ENCODE measurements around the gene GJC1.

The GJC1 gene

DNA sequence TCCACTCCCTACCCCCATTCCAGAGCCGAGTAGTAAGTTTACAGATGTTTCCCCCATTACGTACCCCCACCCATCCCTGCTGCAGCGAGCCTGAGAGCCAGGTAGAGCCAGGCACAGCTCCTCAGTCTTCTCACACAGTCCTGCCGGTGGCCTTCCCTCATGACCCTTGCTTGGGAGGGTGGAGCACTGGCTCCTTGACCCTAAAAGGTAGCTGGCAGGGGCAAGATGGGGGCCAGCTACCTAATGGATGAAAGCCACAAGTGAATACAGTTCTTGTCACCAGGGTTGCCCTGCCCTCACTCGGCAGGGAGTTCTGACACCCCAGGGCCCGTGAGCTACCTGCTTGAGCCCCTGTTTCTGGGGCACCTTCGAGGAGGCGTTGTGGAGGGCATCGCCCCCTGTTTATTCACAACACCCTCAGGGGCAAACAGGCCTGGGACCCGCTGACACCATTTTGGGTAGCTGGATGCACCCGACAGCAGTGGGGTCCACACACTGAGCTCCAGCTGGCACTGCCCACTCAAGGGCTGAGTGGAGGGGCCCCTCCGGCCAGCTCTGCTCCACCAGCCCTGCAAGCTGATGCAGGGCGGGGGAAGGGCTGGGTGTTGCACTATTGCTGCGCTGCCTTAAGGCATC is 49.1 kb downstream of the GJC1 start:
- peaks cover 23% of the 10 kb centered on the region for H3K4me1 ChIP-seq (ENCODE audit: insufficient read depth, insufficient read length)
- TF ChIP-seq SUZ12 (IDR thresholded peaks at IDR 0.05; ENCODE audit: extremely low read depth, insufficient read depth, insufficient read length) (no peak), ZNF274 (IDR thresholded peaks at IDR 0.05; ENCODE audit: low read depth, low read length) (no peak), YY1 (IDR thresholded peaks at IDR 0.05; ENCODE audit: insufficient read depth, insufficient read length) (no peak)
- H3K27me3 ChIP-seq (ENCODE audit: insufficient read depth, insufficient read length) = peaks cover 17% of the 10 kb centered on the region

DNA sequence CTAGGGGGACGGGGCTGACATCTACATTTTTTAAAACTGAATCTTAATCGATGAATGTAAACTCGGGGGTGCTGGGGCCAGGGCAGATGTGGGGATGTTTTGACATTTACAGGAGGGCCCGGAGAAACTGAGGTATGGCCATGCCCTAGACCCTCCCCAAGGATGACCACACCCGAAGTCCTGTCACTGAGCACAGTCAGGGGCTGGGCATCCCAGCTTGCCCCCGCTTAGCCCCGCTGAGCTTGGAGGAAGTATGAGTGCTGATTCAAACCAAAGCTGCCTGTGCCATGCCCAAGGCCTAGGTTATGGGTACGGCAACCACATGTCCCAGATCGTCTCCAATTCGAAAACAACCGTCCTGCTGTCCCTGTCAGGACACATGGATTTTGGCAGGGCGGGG is 49.9 kb downstream of the GJC1 start:
- no peak overlapping the region for H3K4me3 ChIP-seq (ENCODE audit: insufficient read length, low read depth)
- peaks cover 17% of the 10 kb centered on the region for H3K27me3 ChIP-seq (ENCODE audit: insufficient read depth, insufficient read length)
- TF ChIP-seq YY1 (IDR thresholded peaks at IDR 0.05; ENCODE audit: insufficient read depth, insufficient read length) (no peak), SUZ12 (IDR thresholded peaks at IDR 0.05; ENCODE audit: extremely low read depth, insufficient read depth, insufficient read length) (no peak)
- H3K36me3 ChIP-seq (ENCODE audit: insufficient read depth, insufficient read length, low read length) = no peaks in the 10 kb centered on the region
- H3K4me1 ChIP-seq (ENCODE audit: insufficient read depth, insufficient read length) = peaks cover 23% of the 10 kb centered on the region
- H3K9ac ChIP-seq (ENCODE audit: insufficient read length, low read depth) = no peak overlapping the region
- H3K9me3 ChIP-seq (ENCODE audit: insufficient read depth, low read length) = no peaks in the 10 kb centered on the region
- DNase-seq (ENCODE audit: low read depth, low spot score) = no peak

More for the DNA sequence above, 49.1 kb downstream of the GJC1 start:
- no peaks in the 10 kb centered on the region for H3K9me3 ChIP-seq (ENCODE audit: insufficient read depth, low read length)
- no peaks in the 10 kb centered on the region for H3K36me3 ChIP-seq (ENCODE audit: insufficient read depth, insufficient read length, low read length)
- DNase-seq (ENCODE audit: low read depth, low spot score) = no peak
- no peak overlapping the region for H3K4me3 ChIP-seq (ENCODE audit: insufficient read length, low read depth)
- H3K9ac ChIP-seq (ENCODE audit: insufficient read length, low read depth) = peak overlapping the region; percentile 6

DNA sequence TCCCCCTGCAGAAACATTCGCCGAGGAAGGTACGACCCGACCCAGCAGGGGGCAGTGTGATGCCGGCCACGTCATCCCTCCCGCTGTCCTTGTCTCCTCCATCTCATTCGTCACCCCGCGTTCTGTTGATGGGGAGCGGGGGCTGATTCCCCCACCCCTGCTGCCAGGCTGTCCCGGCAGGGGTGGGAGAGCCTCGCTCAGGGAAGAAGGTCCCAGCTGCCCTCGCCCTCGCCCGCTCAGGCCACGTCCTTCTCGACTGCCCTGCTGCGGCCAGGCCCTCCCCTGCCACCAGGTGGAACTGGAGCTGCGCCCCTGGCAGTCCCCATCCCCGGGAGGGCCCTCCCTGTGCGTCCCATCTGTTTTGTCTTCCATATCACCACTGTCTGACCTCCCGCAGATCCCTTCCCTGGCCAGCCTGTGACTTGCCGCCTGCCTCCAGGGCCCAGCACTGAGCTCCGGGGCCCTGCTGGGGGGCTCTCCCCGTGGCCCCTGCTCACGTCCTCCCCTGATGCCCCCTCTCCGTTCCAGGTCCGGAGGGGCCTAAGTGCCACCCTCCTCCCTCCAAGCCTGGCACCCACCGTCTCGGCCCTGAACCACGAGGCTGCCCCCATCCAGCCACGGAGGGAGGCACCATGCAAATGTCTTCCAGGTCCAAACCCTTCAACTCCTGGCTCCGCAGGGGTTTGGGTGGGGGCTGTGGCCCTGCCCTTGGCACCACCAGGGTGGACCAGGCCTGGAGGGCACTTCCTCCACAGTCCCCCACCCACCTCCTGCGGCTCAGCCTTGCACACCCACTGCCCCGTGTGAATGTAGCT is 50.7 kb downstream of the GJC1 start:
- no peak for TF ChIP-seq YY1 (IDR thresholded peaks at IDR 0.05; ENCODE audit: insufficient read depth, insufficient read length)
- TF ChIP-seq ZNF274 (IDR thresholded peaks at IDR 0.05; ENCODE audit: low read depth, low read length) = no peak
- TF ChIP-seq SUZ12 (IDR thresholded peaks at IDR 0.05; ENCODE audit: extremely low read depth, insufficient read depth, insufficient read length) = no peak
- Histone ChIP-seq H3K9me3 (ENCODE audit: insufficient read depth, low read length) (no peaks in the 10 kb centered on the region), H3K4me1 (ENCODE audit: insufficient read depth, insufficient read length) (peaks cover 26% of the 10 kb centered on the region), H3K4me3 (ENCODE audit: insufficient read length, low read depth) (peak overlapping the region; percentile 33), H3K27me3 (ENCODE audit: insufficient read depth, insufficient read length) (peaks cover 17% of the 10 kb centered on the region), H3K36me3 (ENCODE audit: insufficient read depth, insufficient read length, low read length) (no peaks in the 10 kb centered on the region), H3K9ac (ENCODE audit: insufficient read length, low read depth) (peak overlapping the region; percentile 68)
- peak; percentile 38 for DNase-seq (ENCODE audit: low read depth, low spot score)

DNA sequence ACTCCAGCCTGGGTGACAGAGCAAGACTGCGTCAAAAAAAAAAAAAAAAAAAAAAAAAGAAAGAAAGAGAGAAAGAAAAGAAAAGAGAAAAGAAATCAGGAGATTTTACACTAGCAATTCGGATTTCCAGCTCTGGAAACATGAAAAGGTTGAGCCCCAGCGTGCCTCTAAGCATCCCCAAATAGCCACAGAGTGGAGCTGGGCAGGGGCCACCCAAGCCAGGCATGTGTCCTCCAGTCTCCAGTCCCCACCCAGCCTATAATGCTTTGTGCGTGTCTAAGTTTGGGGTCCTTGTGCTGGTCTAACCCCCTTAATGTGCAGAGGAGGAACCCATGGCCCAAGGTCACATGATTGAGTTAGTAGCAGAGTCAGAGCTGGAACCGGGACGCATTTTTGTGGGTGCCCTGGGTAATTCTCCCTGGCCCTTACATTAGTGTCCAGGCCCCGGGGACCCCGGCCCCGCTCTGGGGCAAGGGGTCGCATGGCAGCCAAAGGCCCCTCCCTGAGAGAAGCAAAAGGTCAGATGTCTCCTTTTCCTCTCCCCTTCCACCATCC is 51.4 kb downstream of the GJC1 start:
- Histone ChIP-seq H3K4me3 (ENCODE audit: insufficient read length, low read depth) (no peak overlapping the region), H3K9ac (ENCODE audit: insufficient read length, low read depth) (no peak overlapping the region), H3K9me3 (ENCODE audit: insufficient read depth, low read length) (no peaks in the 10 kb centered on the region), H3K4me1 (ENCODE audit: insufficient read depth, insufficient read length) (peaks cover 26% of the 10 kb centered on the region), H3K27me3 (ENCODE audit: insufficient read depth, insufficient read length) (peaks cover 17% of the 10 kb centered on the region), H3K36me3 (ENCODE audit: insufficient read depth, insufficient read length, low read length) (no peaks in the 10 kb centered on the region)
- no peak for DNase-seq (ENCODE audit: low read depth, low spot score)
- TF ChIP-seq ZNF274 (IDR thresholded peaks at IDR 0.05; ENCODE audit: low read depth, low read length) = no peak
- no peak for TF ChIP-seq YY1 (IDR thresholded peaks at IDR 0.05; ENCODE audit: insufficient read depth, insufficient read length)
- TF ChIP-seq SUZ12 (IDR thresholded peaks at IDR 0.05; ENCODE audit: extremely low read depth, insufficient read depth, insufficient read length) = no peak

DNA sequence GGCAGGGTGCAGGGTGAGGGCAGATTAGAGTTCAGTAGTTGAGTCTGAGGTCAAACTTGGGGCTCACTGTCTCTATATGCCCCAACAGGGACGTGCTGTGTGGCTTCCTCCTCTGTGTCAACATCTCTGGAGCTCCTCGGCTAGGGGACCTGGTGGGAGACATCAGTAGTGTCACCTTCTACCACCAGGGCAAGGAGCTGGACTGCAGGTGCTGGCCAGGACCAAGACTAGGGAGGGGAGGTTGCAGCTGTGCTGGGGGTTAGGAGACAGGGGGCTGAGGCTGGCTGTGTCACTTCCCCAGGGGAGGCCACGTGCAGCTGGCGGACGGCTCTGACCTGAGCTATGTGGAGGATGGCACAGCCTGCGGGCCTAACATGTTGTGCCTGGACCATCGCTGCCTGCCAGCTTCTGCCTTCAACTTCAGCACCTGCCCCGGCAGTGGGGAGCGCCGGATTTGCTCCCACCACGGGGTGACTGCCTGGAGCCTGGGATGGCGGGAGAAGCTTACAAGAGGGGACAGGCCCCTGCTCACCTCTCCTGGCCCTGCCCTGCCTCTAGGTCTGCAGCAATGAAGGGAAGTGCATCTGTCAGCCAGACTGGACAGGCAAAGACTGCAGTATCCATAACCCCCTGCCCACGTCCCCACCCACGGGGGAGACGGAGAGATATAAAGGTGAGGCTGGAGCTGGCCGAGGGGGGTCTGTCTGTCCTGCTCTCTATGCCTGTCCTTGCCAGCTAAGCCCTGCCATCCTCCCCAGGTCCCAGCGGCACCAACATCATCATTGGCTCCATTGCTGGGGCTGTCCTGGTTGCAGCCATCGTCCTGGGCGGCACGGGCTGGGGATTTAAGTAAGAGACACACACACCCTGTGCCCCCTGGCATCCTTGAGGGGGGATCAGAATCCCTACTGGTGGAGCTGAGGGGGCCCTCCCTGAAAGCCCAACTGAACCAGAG is 52.4 kb downstream of the GJC1 start:
- H3K27me3 ChIP-seq (ENCODE audit: insufficient read depth, insufficient read length) = peaks cover 17% of the 10 kb centered on the region
- H3K4me1 ChIP-seq (ENCODE audit: insufficient read depth, insufficient read length) = peaks cover 26% of the 10 kb centered on the region
- TF ChIP-seq ZNF274 (IDR thresholded peaks at IDR 0.05; ENCODE audit: low read depth, low read length) = no peak
- TF ChIP-seq YY1 (IDR thresholded peaks at IDR 0.05; ENCODE audit: insufficient read depth, insufficient read length) = no peak
- TF ChIP-seq SUZ12 (IDR thresholded peaks at IDR 0.05; ENCODE audit: extremely low read depth, insufficient read depth, insufficient read length) = no peak
- no peak overlapping the region for H3K9ac ChIP-seq (ENCODE audit: insufficient read length, low read depth)
- no peaks in the 10 kb centered on the region for H3K36me3 ChIP-seq (ENCODE audit: insufficient read depth, insufficient read length, low read length)
- no peak overlapping the region for H3K4me3 ChIP-seq (ENCODE audit: insufficient read length, low read depth)
- no peak for DNase-seq (ENCODE audit: low read depth, low spot score)
- H3K9me3 ChIP-seq (ENCODE audit: insufficient read depth, low read length) = no peaks in the 10 kb centered on the region

DNA sequence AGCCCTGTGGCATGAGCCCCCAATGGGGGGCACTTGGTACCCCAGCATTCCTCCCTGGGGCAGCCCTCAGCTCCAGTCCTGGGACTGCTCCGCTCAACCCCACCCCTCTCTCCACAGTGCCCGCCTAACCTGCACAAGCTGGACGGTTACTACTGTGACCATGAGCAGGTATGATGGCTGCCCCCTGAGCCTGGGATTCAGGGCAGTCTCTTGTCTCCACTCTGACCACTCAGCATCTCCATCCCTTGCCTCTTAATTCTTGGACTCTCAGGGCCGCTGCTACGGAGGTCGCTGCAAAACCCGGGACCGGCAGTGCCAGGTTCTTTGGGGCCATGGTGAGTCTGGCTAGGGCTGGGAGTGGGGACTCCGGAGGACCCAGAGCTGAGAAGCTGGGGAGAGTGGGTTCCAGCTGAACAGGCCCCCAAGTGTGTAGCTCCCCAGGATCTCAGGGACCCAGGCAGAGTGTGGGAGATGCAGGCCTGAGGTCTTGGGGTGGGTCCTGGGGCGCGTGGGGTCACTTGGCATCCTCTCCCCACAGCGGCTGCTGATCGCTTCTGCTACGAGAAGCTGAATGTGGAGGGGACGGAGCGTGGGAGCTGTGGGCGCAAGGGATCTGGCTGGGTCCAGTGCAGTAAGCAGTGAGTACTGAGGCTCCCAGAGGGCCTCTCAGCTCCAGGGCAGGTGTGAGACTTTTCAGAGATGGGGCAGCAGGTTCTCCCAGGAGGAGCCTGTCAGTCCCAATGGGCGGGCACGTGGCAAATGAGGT is 53.3 kb downstream of the GJC1 start:
- H3K27me3 ChIP-seq (ENCODE audit: insufficient read depth, insufficient read length) = peaks cover 17% of the 10 kb centered on the region
- H3K4me3 ChIP-seq (ENCODE audit: insufficient read length, low read depth) = no peak overlapping the region
- TF ChIP-seq ZNF274 (IDR thresholded peaks at IDR 0.05; ENCODE audit: low read depth, low read length) (no peak), YY1 (IDR thresholded peaks at IDR 0.05; ENCODE audit: insufficient read depth, insufficient read length) (no peak), SUZ12 (IDR thresholded peaks at IDR 0.05; ENCODE audit: extremely low read depth, insufficient read depth, insufficient read length) (no peak)
- peaks cover 25% of the 10 kb centered on the region for H3K4me1 ChIP-seq (ENCODE audit: insufficient read depth, insufficient read length)
- DNase-seq (ENCODE audit: low read depth, low spot score) = no peak
- no peaks in the 10 kb centered on the region for H3K9me3 ChIP-seq (ENCODE audit: insufficient read depth, low read length)
- no peak overlapping the region for H3K9ac ChIP-seq (ENCODE audit: insufficient read length, low read depth)
- H3K36me3 ChIP-seq (ENCODE audit: insufficient read depth, insufficient read length, low read length) = no peaks in the 10 kb centered on the region
